ENCODE data around the gene IRF1. TPM values are rescaled to one million over a fixed set of nuclear protein-coding genes. Genes with fewer than 3 reads are reported as not detected.

Gene IRF1
- total RNA-seq, 1 experiment from 2014 or later: 30.1 TPM

- H3K4me1 ChIP-seq (ENCODE audit: control insufficient read depth in 1 of 2, insufficient read depth in 2 of 2, low read length in 2 of 2): peaks cover 0 to 20% of the 10 kb centered on the region in 2 experiments; a peak in 1 of 4 replicates
- no peaks in the 10 kb centered on the region for H3K79me2 ChIP-seq (ENCODE audit: insufficient read depth, low read length)
- TF ChIP-seq ATF3 (IDR thresholded peaks at IDR 0.05) (no peak), ZNF274 (IDR thresholded peaks at IDR 0.05; ENCODE audit: low read depth, low read length) (no peak), CTCF (IDR thresholded peaks at IDR 0.05 in 2 of 3, conservative IDR thresholded peaks at IDR 0.05 in 1 of 3; ENCODE audit: borderline replicate concordance in 1 of 3, insufficient read depth in 1 of 3, low read depth in 2 of 3, low read length in 2 of 3) (no peak), CEBPB (IDR thresholded peaks at IDR 0.05; ENCODE audit: low read depth) (no peak), REST (IDR thresholded peaks at IDR 0.05; ENCODE audit: low read depth) (no peak), SP1 (IDR thresholded peaks at IDR 0.05; ENCODE audit: low read depth) (no peak), POLR2A (IDR thresholded peaks at IDR 0.05; ENCODE audit: borderline replicate concordance, extremely low read depth, insufficient read depth, insufficient read length) (no peak), ZFX (IDR thresholded peaks at IDR 0.05) (no peak), TCF7L2 (IDR thresholded peaks at IDR 0.05; ENCODE audit: borderline replicate concordance, extremely low read depth, insufficient read depth, insufficient read length) (no peak), YY1 (IDR thresholded peaks at IDR 0.05; ENCODE audit: extremely low read depth, insufficient replicate concordance, low read depth, low read length) (no peak)
- ATAC-seq: no peak
- H3K9me3 ChIP-seq (ENCODE audit: control insufficient read depth in 1 of 2, insufficient read depth in 1 of 2, low read depth in 1 of 2, low read length in 2 of 2): no peaks in the 10 kb centered on the region
- DNase-seq (ENCODE audit: low read depth, low spot score): no peak
- no peak overlapping the region for H3K4me2 ChIP-seq (ENCODE audit: low read length)
- H2AFZ ChIP-seq (ENCODE audit: low read depth, low read length, poor library complexity, severe bottlenecking): no peak overlapping the region
- no peaks in the 10 kb centered on the region for H3K27me3 ChIP-seq (ENCODE audit: insufficient read depth, low read length)
- ChIA-PET CTCF (no interaction called here), POLR2A (no interaction called here), RAD21 (ENCODE audit: low non-redundant PET in 1 of 2, low total read pairs in 2 of 2, uncharacterized antibody in 2 of 2, unreplicated experiment in 2 of 2) (no interaction called here)
- H3K9ac ChIP-seq (ENCODE audit: low read length): no peak overlapping the region
- BruUV-seq (replicated peaks): no TSS peak
- H3K36me3 ChIP-seq (ENCODE audit: control insufficient read depth in 1 of 2, insufficient read depth in 2 of 2, low read length in 2 of 2): no peaks in the 10 kb centered on the region
- no peaks in the 10 kb centered on the region for H4K20me1 ChIP-seq (ENCODE audit: insufficient read depth)
- intact Hi-C loops (cut with micrococcal nuclease): no loop called here
- H3K4me3 ChIP-seq (replicated peaks in 1 of 2; ENCODE audit: low read depth in 1 of 2, low read length in 2 of 2): no peak overlapping the region
- H3K9me2 ChIP-seq (ENCODE audit: insufficient read depth): no peaks in the 10 kb centered on the region
- no peak overlapping the region for H3K27ac ChIP-seq (ENCODE audit: low read depth, low read length)
Observed at GRCh38 chr5:132470596-132470995, 20.0 kb downstream of the IRF1 start.

All from HCT116 (cell line).